GM19099 (cell line): ENCODE data around the gene OSBPL9.

Experiments
- POLR2A ChIP-seq: IDR thresholded peaks from 3 replicates; pipeline ENCODE4 v1.6.1; 2011; ENCODE audit warnings: low read depth; ENCODE audit not compliant: insufficient read length; ENCODE audit errors: extremely low read depth

OSBPL9 gene

GRCh38 chr1:51727366-51727765 lies 110.5 kb downstream of the OSBPL9 start:
- no peak for TF ChIP-seq POLR2A

- no peak for TF ChIP-seq POLR2A
Observed at GRCh38 chr1:51728611-51729155, 111.8 kb downstream of the OSBPL9 start.

GRCh38 chr1:51729156-51729823 lies 112.4 kb downstream of the OSBPL9 start:
- TF ChIP-seq POLR2A = peak; percentile 81

- peak; percentile 62 for TF ChIP-seq POLR2A
Observed at GRCh38 chr1:51729824-51730301, 113.0 kb downstream of the OSBPL9 start.

GRCh38 chr1:51731998-51732397 lies 115.1 kb downstream of the OSBPL9 start:
- TF ChIP-seq POLR2A = no peak

GRCh38 chr1:51732701-51733425 lies 116.0 kb downstream of the OSBPL9 start:
- no peak for TF ChIP-seq POLR2A

GRCh38 chr1:51733793-51734522 lies 117.1 kb downstream of the OSBPL9 start:
- TF ChIP-seq POLR2A = no peak

- no peak for TF ChIP-seq POLR2A
Observed at GRCh38 chr1:51734896-51735745, 118.2 kb downstream of the OSBPL9 start.

- TF ChIP-seq POLR2A = no peak
Observed at GRCh38 chr1:51735746-51736254, 118.9 kb downstream of the OSBPL9 start.

- TF ChIP-seq POLR2A = no peak
Observed at GRCh38 chr1:51736702-51737101, 119.8 kb downstream of the OSBPL9 start.

- no peak for TF ChIP-seq POLR2A
Observed at GRCh38 chr1:51738681-51739080, 121.8 kb downstream of the OSBPL9 start.

- TF ChIP-seq POLR2A = no peak
Observed at GRCh38 chr1:51740652-51741051, 123.8 kb downstream of the OSBPL9 start.

GRCh38 chr1:51741121-51741681 lies 124.3 kb downstream of the OSBPL9 start:
- TF ChIP-seq POLR2A = no peak
